Astrocyte (in vitro differentiated cells and primary cell): ENCODE results near the gene ABCG2.

Experiments used
- CTCF ChIP-seq: IDR thresholded peaks from 2 replicates; pipeline ENCODE4 v1.5.1; 2011; ENCODE audit warnings: low read depth, mild to moderate bottlenecking, inconsistent platforms, low read length, moderate library complexity; ENCODE audit not compliant: insufficient read depth
- EZH2 ChIP-seq: IDR thresholded peaks from 2 replicates; pipeline ENCODE4 v1.6.1; 2012; ENCODE audit warnings: mild to moderate bottlenecking, low read length, inconsistent platforms; ENCODE audit not compliant: insufficient read depth

- TF ChIP-seq CTCF: no peak
- TF ChIP-seq EZH2: no peak
These were observed 20.8 kb upstream of the ABCG2 start for GRCh38 chr4:88179261-88179660.
